Hepatocyte (in vitro differentiated cells): ENCODE data around the gene RGR.

Experiments
- EZH2 ChIP-seq: fragments of 200-600 bp; sonication (generic); IDR thresholded peaks from 2 replicates; pipeline ENCODE4 v1.6.1; 2016; ENCODE audit warnings: antibody characterized with exemption, mild to moderate bottlenecking, borderline replicate concordance
- TF ChIP-seq, protein P1 (sequence below): fragments of 200-600 bp; sonication (generic); IDR thresholded peaks from 2 replicates; pipeline ENCODE4 v1.5.1; 2016; ENCODE audit warnings: antibody characterized with exemption, mild to moderate bottlenecking; ENCODE audit not compliant: poor library complexity

DNA sequence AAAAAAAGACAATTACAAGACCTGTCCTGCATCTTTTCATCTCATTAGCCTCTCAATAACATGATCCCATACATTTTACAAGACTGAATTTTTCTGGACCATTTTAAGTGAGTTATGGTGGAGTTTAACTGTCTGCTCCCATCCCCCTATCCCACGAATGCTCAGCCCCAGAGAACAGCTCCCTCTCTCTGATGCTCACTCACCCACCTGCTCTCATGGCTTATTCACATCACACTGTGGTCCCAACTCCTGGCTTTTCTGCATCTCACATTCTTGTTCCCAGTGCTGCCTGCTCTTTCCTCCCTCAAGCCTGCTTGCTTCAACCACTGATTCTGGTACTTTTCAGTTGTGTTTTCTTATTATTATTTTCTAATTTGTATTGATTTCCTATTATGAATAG lies 63.2 kb downstream of the RGR start:
- TF ChIP-seq, protein P1, sequence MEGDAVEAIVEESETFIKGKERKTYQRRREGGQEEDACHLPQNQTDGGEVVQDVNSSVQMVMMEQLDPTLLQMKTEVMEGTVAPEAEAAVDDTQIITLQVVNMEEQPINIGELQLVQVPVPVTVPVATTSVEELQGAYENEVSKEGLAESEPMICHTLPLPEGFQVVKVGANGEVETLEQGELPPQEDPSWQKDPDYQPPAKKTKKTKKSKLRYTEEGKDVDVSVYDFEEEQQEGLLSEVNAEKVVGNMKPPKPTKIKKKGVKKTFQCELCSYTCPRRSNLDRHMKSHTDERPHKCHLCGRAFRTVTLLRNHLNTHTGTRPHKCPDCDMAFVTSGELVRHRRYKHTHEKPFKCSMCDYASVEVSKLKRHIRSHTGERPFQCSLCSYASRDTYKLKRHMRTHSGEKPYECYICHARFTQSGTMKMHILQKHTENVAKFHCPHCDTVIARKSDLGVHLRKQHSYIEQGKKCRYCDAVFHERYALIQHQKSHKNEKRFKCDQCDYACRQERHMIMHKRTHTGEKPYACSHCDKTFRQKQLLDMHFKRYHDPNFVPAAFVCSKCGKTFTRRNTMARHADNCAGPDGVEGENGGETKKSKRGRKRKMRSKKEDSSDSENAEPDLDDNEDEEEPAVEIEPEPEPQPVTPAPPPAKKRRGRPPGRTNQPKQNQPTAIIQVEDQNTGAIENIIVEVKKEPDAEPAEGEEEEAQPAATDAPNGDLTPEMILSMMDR: no peak
- TF ChIP-seq EZH2: no peak
